Measurements from ENCODE around the gene EIF4H. TPM values are rescaled to one million over a fixed set of nuclear protein-coding genes. Genes with fewer than 3 reads are reported as not detected.
"Not testable (repeated sequence)": the region's sequence is repeated elsewhere in the genome, so short reads cannot be mapped to it uniquely, and the experiment has no call there.

Gene EIF4H
- total and polyA plus RNA-seq, 2 experiments from 2014 or later, result 183 to 309 TPM

- no peak for TF ChIP-seq ZNF462 (CRISPR knock-in tag; IDR thresholded peaks at IDR 0.05)
- TF ChIP-seq JUNB (IDR thresholded peaks at IDR 0.05; ENCODE audit: unreplicated experiment), result no peak
- no peak for TF ChIP-seq STAT1 (IDR thresholded peaks at IDR 0.05; ENCODE audit: unreplicated experiment)
- no peak for TF ChIP-seq EZH2 (IDR thresholded peaks at IDR 0.05; ENCODE audit: low read depth, unreplicated experiment)
Observed at GRCh38 chr7:74194686-74195085, 20.5 kb downstream of the EIF4H start (continued).

GRCh38 chr7:74195139-74195860 lies 21.1 kb downstream of the EIF4H start:
- H3K27me3 ChIP-seq (ENCODE audit: insufficient read depth); H3K4me1 Mint-ChIP-seq; ATAC-seq; H3K4me1 ChIP-seq (ENCODE audit: insufficient read depth); H3K4me3 Mint-ChIP-seq; H2AFZ ChIP-seq; H3K27ac Mint-ChIP-seq; DNase-seq (ENCODE audit: low spot score); H3K27ac ChIP-seq (ENCODE audit: low read depth); H3K4me2 ChIP-seq; H3K9me3 Mint-ChIP-seq; H3K4me3 ChIP-seq; H3K9me2 ChIP-seq (ENCODE audit: insufficient read depth): not testable (repeated sequence)
- Histone ChIP-seq H3F3A (replicated peaks; ENCODE audit: low read depth) (peaks cover 50% of the 10 kb centered on the region), H4K20me1 (replicated peaks; ENCODE audit: insufficient read depth) (peaks cover 38% of the 10 kb centered on the region), H3K79me2 (replicated peaks; ENCODE audit: insufficient read depth) (peaks cover 28% of the 10 kb centered on the region), H3K36me3 (ENCODE audit: insufficient read depth) (peaks cover 37% of the 10 kb centered on the region)
- Mint-ChIP-seq H3K36me3 (ENCODE audit: low read depth) (peaks cover 68% of the 10 kb centered on the region), H3K27me3 (ENCODE audit: insufficient read depth, low read depth, poor library complexity) (peaks cover 10% of the 10 kb centered on the region)

GRCh38 chr7:74195968-74196654 lies 22.0 kb downstream of the EIF4H start:
- H3K27me3 Mint-ChIP-seq (ENCODE audit: insufficient read depth, low read depth, poor library complexity), result peaks cover 10% of the 10 kb centered on the region
- not testable (repeated sequence) for H2AFZ ChIP-seq; H3K4me2 ChIP-seq; H3K27ac ChIP-seq (ENCODE audit: low read depth); H3K4me1 ChIP-seq (ENCODE audit: insufficient read depth); H3K27me3 ChIP-seq (ENCODE audit: insufficient read depth); H3K27ac Mint-ChIP-seq; H3K9me3 Mint-ChIP-seq; H3K9me2 ChIP-seq (ENCODE audit: insufficient read depth); H3K4me3 Mint-ChIP-seq; H3K4me3 ChIP-seq; DNase-seq (ENCODE audit: low spot score); H3K4me1 Mint-ChIP-seq; ATAC-seq
- H3K36me3 ChIP-seq (ENCODE audit: insufficient read depth), result peaks cover 29% of the 10 kb centered on the region
- peaks cover 60% of the 10 kb centered on the region for H3K36me3 Mint-ChIP-seq (ENCODE audit: low read depth)
- H4K20me1 ChIP-seq (replicated peaks; ENCODE audit: insufficient read depth), result peaks cover 34% of the 10 kb centered on the region
- H3K79me2 ChIP-seq (replicated peaks; ENCODE audit: insufficient read depth), result peaks cover 20% of the 10 kb centered on the region
- H3F3A ChIP-seq (replicated peaks; ENCODE audit: low read depth), result peaks cover 44% of the 10 kb centered on the region

Measured in GM23338 (cell line).